GM12878 (cell line): ENCODE measurements around the gene LEP.

ENCODE experiments used
- CHD1 ChIP-seq: IDR thresholded peaks from 2 replicates; pipeline ENCODE4 v1.6.1; 2012; ENCODE audit warnings: low read depth, low read length, improper control_type of control experiment
- CREB1 ChIP-seq: IDR thresholded peaks from 2 replicates; pipeline ENCODE4 v1.6.1; 2012; ENCODE audit warnings: low read depth, mild to moderate bottlenecking, inconsistent platforms
- GABPA ChIP-seq: IDR thresholded peaks from 2 replicates; pipeline ENCODE4 v1.6.1; 2014; ENCODE audit warnings: antibody characterized with exemption, low read depth, mild to moderate bottlenecking, inconsistent platforms
- NR2C1 ChIP-seq: fragments of 450-650 bp; IDR thresholded peaks from 2 replicates; pipeline ENCODE4 v1.6.1; 2017; ENCODE audit warnings: antibody characterized with exemption, mild to moderate bottlenecking, moderate library complexity
- SIX5 ChIP-seq: IDR thresholded peaks from 2 replicates; pipeline ENCODE4 v1.6.1; 2011; ENCODE audit warnings: mild to moderate bottlenecking, low read depth, low read length, moderate library complexity; ENCODE audit not compliant: severe bottlenecking
- SMC3 ChIP-seq: IDR thresholded peaks from 2 replicates; pipeline ENCODE4 v1.6.1; 2011; ENCODE audit warnings: low read length, improper control_type of control experiment, borderline replicate concordance
- TAF1 ChIP-seq: IDR thresholded peaks from 2 replicates; pipeline ENCODE4 v1.6.1; 2011; ENCODE audit warnings: mild to moderate bottlenecking, low read depth, low read length, borderline replicate concordance
- ZBTB33 ChIP-seq: fragments of 450-650 bp; IDR thresholded peaks from 2 replicates; pipeline ENCODE4 v1.6.1; 2017; ENCODE audit warnings: mild to moderate bottlenecking

- TF ChIP-seq CHD1: no peak
- no peak for TF ChIP-seq TAF1
- TF ChIP-seq NR2C1: no peak
- TF ChIP-seq CREB1: no peak
- TF ChIP-seq SMC3: no peak
- no peak for TF ChIP-seq ZBTB33
- TF ChIP-seq GABPA: no peak
- TF ChIP-seq SIX5: no peak
Observed at GRCh38 chr7:128263420-128263819, 22.3 kb downstream of the LEP start.
